GDM1 (cell line): Measurements from ENCODE around the gene MEIS3.

ENCODE experiments used
- DNase-seq: peaks from one replicate; lab custom pipeline; 2025; lab: John Stamatoyannopoulos, UW

MEIS3 gene

GRCh38 chr19:47419030-47419783 lies at the start of gene MEIS3:
TSS of gene MEIS3 (minus strand) at chr19:47419527. CDS start at chr19:47419081, 446 bp downstream.
- no peak for DNase-seq

GRCh38 chr19:47467914-47468313 lies 48.6 kb upstream of the MEIS3 start:
- DNase-seq, result no peak

GRCh38 chr19:47465957-47466356 lies 46.6 kb upstream of the MEIS3 start:
- no peak for DNase-seq

GRCh38 chr19:47464675-47465419 lies 45.5 kb upstream of the MEIS3 start:
- DNase-seq, result no peak

GRCh38 chr19:47461876-47462275 lies 42.5 kb upstream of the MEIS3 start:
- DNase-seq, result no peak

GRCh38 chr19:47459477-47459876 lies 40.1 kb upstream of the MEIS3 start:
- no peak for DNase-seq

GRCh38 chr19:47458672-47459071 lies 39.3 kb upstream of the MEIS3 start:
- no peak for DNase-seq

- DNase-seq, result no peak
Measured at GRCh38 chr19:47456721-47457474, 37.6 kb upstream of the MEIS3 start.

- no peak for DNase-seq
Measured at GRCh38 chr19:47450478-47450877, 31.2 kb upstream of the MEIS3 start.

- DNase-seq, result no peak
Measured at GRCh38 chr19:47448360-47448727, 29.0 kb upstream of the MEIS3 start.

- peak; percentile 39 for DNase-seq
Measured at GRCh38 chr19:47447470-47448359, 28.4 kb upstream of the MEIS3 start.

GRCh38 chr19:47446534-47447469 lies 27.5 kb upstream of the MEIS3 start:
- no peak for DNase-seq

GRCh38 chr19:47445937-47446402 lies 26.6 kb upstream of the MEIS3 start:
- peak; percentile 62 for DNase-seq

GRCh38 chr19:47445527-47445926 lies 26.2 kb upstream of the MEIS3 start:
- no peak for DNase-seq

- DNase-seq, result no peak
Measured at GRCh38 chr19:47444388-47444821, 25.1 kb upstream of the MEIS3 start.

- no peak for DNase-seq
Measured at GRCh38 chr19:47443331-47443730, 24.0 kb upstream of the MEIS3 start.

GRCh38 chr19:47438793-47439220 lies 19.5 kb upstream of the MEIS3 start:
- no peak for DNase-seq

- no peak for DNase-seq
Measured at GRCh38 chr19:47437500-47437899, 18.2 kb upstream of the MEIS3 start.

- peak; percentile 52 for DNase-seq
Measured at GRCh38 chr19:47436712-47437401, 17.5 kb upstream of the MEIS3 start.
